Transverse colon (tissue), 4 donors: ENCODE results near the gene ZNF17. TPM values are rescaled to one million over a fixed set of nuclear protein-coding genes. Genes with fewer than 3 reads are reported as not detected.

Experiments used
- DNase-seq: peaks from one replicate; pipeline ENCODE4 v3.0.0-alpha.2; 2019
- H3K27ac ChIP-seq, 4 donors: fragments of 200-600 bp; sonication (generic); 2 replicates each; pipeline ENCODE4 v1.5.1; 2016 to 2018; ENCODE audit warnings: inconsistent platforms in 4 of 4
- H3K27me3 ChIP-seq: fragments of 200-600 bp; sonication (generic); 2 replicates; pipeline ENCODE4 v1.5.1; 2017; ENCODE audit warnings: inconsistent platforms
- H3K36me3 ChIP-seq, 4 donors: fragments of 200-600 bp; sonication (generic); 2 replicates each; pipeline ENCODE4 v1.5.1; 2017 to 2019; ENCODE audit warnings: inconsistent platforms in 4 of 4
- H3K4me1 ChIP-seq, 4 donors: fragments of 200-600 bp; sonication (generic); 2 replicates each; pipeline ENCODE4 v1.5.1; 2017 to 2020; ENCODE audit warnings: inconsistent platforms in 4 of 4
- H3K4me3 ChIP-seq, 4 donors: fragments of 200-600 bp; sonication (generic); 1 replicate in 1 of 4; 2 replicates in 3 of 4; pipeline versions ENCODE4 v1.5.1 to v1.6.1; 2017 to 2019; ENCODE audit warnings: inconsistent platforms in 4 of 4
- H3K9me3 ChIP-seq, 2 donors: fragments of 200-600 bp; sonication (generic); 2 replicates each; pipeline ENCODE4 v1.5.1; 2017 to 2019; ENCODE audit warnings: inconsistent platforms in 2 of 2
- EP300 ChIP-seq: sonication (generic); formaldehyde crosslinking; IDR thresholded peaks from one replicate; pipeline ENCODE4 v1.6.1; 2017; ENCODE audit warnings: antibody characterized with exemption, low read depth
- POLR2A ChIP-seq: fragments of 450-650 bp; IDR thresholded peaks from one replicate; pipeline ENCODE4 v1.6.1; 2016; ENCODE audit warnings: antibody characterized with exemption, mild to moderate bottlenecking, moderate library complexity
- POLR2AphosphoS5 ChIP-seq, 3 donors: sonication (generic); formaldehyde crosslinking; IDR thresholded peaks; one replicate each; pipeline ENCODE4 v1.6.1; 2016; ENCODE audit warnings: antibody characterized with exemption in 3 of 3
- WGBS, 2 donors: methylation state at CpG; one replicate each; pipeline ENCODE4 v1.1.5; 2018; ENCODE audit warnings: low coverage in 1 of 2; 5-methylcytosine and 5-hydroxymethylcytosine counted together
- in situ Hi-C, 4 donors: fragments of 200-750 bp; cut with MboI; loops; one replicate each; pipeline versions ENCODE4 v1.15.0 to v1.15.1; 2017; ENCODE audit warnings: low sequenced_read_pairs in 3 of 4, low pct_ligation_motif_present in 1 of 4, low pct_unique_long_range_greater_than_20kb in 1 of 4
- intact Hi-C: fragments of 100-400 bp; cut with DNase I; formaldehyde crosslinking; loops from one replicate; pipeline ENCODE4 v1.15.1; 2023; ENCODE audit warnings: low total_unique reads
- total RNA-seq, 4 donors: library from RNA; depleted of rRNA; stranded (reverse); fragments of >200 nt; gene quantifications; one replicate each; pipeline ENCODE4 v1.1.0, GENCODE V29; 2016
- TF ChIP-seq, protein P1 (sequence below), 5 experiments: fragments of 200-600 bp in 3 of 5; fragments of 450-650 bp in 2 of 5; sonication (generic) in 3 of 5; IDR thresholded peaks; 1 replicate in 2 of 5; 2 replicates in 3 of 5; pipeline ENCODE4 v1.5.1; 2016 to 2017; ENCODE audit warnings: antibody characterized with exemption in 5 of 5, inconsistent platforms in 3 of 5, mild to moderate bottlenecking in 2 of 5, moderate library complexity in 1 of 5

ZNF17 gene
- total RNA-seq, 4 donors from 2014 or later, result 10.6 to 53.1 (median 13.2) TPM

DNA sequence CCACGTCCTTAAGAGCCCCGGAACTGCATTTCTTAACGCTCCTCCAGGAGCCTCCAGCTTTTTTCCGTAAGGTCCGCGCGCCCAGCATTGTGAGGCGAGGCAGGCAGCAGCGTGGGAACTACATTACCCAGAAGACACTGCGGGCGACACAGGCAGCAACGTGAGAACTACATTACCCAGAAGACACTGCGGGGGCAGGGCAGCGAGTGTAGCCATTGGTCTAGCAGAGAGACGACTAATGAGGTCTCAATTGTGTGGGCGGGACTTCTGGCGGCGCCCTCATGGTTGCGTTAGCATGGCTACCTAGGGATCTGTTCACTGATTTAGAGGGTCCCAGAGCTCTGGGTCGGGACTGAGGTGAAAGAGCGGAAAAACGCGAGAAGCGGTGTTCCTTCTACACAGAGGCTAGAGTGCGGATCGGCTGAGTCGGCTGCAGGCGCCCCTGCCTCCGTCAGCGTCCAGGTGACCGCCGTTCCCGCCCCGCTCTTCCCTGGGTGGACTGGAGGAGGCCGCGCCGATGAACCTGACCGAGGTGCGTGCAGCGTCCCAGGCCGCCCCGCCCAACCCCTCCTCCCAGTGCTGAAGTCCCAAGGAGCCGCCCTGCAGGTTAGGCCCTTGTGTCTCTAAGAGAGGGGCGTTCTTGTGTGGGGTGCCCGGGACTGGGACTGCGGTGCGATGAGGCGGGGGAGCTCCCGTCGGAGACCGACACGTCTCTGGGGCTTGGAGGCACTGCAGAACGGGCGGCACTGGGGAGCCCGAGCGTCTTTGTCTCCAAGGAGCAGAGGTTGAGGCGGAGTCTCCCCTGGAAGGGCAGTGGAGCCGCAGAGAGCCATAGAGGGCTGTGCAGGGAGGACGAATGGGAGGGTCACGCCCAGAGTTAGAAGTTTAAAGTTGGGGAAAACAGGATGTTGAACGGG, 24.4 kb downstream of the ZNF17 start, which contains the start of gene ZNF749:
TSS of gene ZNF749 (plus strand) at position 264 of the 917 bp plus-strand sequence. CDS start at position 518, 254 bp downstream.
- intact Hi-C loops, result no loop called here
- 0 to 7% methylated on average over 3 to 47 of the region's 61 CpGs for WGBS, 2 donors

DNA sequence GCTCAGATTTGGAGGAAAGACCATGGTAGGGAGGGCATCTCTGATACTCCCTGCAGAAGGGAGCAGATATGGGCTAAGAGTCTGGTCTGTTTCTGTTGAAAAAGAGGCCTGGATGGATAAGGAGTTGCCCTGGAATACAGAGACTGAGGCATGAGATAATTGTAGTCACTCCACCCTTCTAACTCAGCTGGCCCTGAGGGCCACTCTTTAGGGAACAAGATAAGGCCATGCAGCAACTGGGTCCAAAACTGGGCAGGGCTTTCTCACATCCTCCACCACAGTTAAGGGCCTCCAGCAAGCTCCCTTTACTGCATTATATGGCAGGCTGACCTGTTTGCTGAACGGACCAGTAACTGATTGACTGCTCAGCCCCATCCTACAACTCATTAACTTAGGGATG, 25.5 kb downstream of the ZNF17 start:
- H3K27ac ChIP-seq, result no peak overlapping the region
- no peak for DNase-seq
- H3K27me3 ChIP-seq, result no peaks in the 10 kb centered on the region
- intact Hi-C loops (no loop called here), in situ Hi-C loops (no loop called here)
- WGBS, 2 donors, result 60% methylated on average over 1 of the region's 1 CpG; no CpG with 5 or more reads in 1 of the 2 donors
- TF ChIP-seq POLR2A (no peak), POLR2AphosphoS5 (IDR thresholded peaks at IDR 0.05) (no peak), EP300 (no peak)
- TF ChIP-seq, protein P1, sequence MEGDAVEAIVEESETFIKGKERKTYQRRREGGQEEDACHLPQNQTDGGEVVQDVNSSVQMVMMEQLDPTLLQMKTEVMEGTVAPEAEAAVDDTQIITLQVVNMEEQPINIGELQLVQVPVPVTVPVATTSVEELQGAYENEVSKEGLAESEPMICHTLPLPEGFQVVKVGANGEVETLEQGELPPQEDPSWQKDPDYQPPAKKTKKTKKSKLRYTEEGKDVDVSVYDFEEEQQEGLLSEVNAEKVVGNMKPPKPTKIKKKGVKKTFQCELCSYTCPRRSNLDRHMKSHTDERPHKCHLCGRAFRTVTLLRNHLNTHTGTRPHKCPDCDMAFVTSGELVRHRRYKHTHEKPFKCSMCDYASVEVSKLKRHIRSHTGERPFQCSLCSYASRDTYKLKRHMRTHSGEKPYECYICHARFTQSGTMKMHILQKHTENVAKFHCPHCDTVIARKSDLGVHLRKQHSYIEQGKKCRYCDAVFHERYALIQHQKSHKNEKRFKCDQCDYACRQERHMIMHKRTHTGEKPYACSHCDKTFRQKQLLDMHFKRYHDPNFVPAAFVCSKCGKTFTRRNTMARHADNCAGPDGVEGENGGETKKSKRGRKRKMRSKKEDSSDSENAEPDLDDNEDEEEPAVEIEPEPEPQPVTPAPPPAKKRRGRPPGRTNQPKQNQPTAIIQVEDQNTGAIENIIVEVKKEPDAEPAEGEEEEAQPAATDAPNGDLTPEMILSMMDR (IDR thresholded peaks at IDR 0.05), result no peak
- H3K4me1 ChIP-seq, result peaks cover 9 to 21% (median 10%) of the 10 kb centered on the region in 4 donors
- H3K9me3 ChIP-seq, result peaks cover 0 to 2% of the 10 kb centered on the region in 2 donors
- H3K36me3 ChIP-seq, result peaks cover 0 to 10% (median 0%) of the 10 kb centered on the region in 4 donors
- peak overlapping the region in 1 of 4 donors; percentile 86 for H3K4me3 ChIP-seq

More for the DNA sequence above, 24.4 kb downstream of the ZNF17 start, which contains the start of gene ZNF749:
- H3K9me3 ChIP-seq, result no peaks in the 10 kb centered on the region
- H3K4me1 ChIP-seq, result peaks cover 9 to 21% (median 10%) of the 10 kb centered on the region in 4 donors
- peak within 1 kb of the TSS; percentile 70 to 82 (median 79) for H3K27ac ChIP-seq
- peaks cover 0 to 10% (median 0%) of the 10 kb centered on the region in 4 donors for H3K36me3 ChIP-seq
- no peaks in the 10 kb centered on the region for H3K27me3 ChIP-seq
- in situ Hi-C loops, result no loop called here
- TF ChIP-seq POLR2AphosphoS5 (IDR thresholded peaks at IDR 0.05) (peak in 2 of 3 donors; percentile 40 to 44), POLR2A (peak; percentile 58)
- TF ChIP-seq, protein P1 (IDR thresholded peaks at IDR 0.05), result no peak
- peak; percentile 98 for DNase-seq
- peak within 1 kb of the TSS; percentile 50 to 86 (median 73) for H3K4me3 ChIP-seq

DNA sequence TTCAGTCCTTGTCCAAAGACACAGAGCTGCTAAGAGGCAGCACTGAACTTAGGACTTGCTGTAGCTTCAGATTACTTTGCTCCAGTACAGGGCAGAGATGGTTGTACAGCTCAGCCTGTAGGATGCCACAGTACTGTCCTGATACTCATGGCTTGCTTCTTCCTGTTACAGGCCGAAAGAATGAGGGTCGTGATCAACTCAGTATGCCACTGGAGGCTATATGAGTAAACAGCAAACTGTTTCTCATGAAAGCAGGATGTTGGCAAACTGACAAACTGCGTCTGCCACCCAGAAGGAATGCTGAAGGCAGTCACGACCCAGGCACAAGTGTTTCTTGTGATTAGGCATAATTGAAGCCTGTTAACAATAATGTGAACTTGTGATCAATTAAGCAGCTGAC, 27.0 kb downstream of the ZNF17 start:
- peaks cover 0 to 15% (median 0%) of the 10 kb centered on the region in 4 donors for H3K36me3 ChIP-seq
- WGBS, 2 donors, result 61 to 86% methylated on average over 2 to 4 of the region's 4 CpGs
- no peaks in the 10 kb centered on the region for H3K27me3 ChIP-seq
- H3K4me3 ChIP-seq, result no peak overlapping the region
- intact Hi-C loops, result no loop called here
- H3K27ac ChIP-seq, result no peak overlapping the region
- TF ChIP-seq, protein P1 (IDR thresholded peaks at IDR 0.05), result no peak
- TF ChIP-seq EP300 (no peak), POLR2A (no peak), POLR2AphosphoS5 (IDR thresholded peaks at IDR 0.05) (no peak)
- peaks cover 9 to 21% (median 10%) of the 10 kb centered on the region in 4 donors for H3K4me1 ChIP-seq
- in situ Hi-C loops, result no loop called here
- peaks cover 0 to 16% of the 10 kb centered on the region in 2 donors for H3K9me3 ChIP-seq
- no peak for DNase-seq

DNA sequence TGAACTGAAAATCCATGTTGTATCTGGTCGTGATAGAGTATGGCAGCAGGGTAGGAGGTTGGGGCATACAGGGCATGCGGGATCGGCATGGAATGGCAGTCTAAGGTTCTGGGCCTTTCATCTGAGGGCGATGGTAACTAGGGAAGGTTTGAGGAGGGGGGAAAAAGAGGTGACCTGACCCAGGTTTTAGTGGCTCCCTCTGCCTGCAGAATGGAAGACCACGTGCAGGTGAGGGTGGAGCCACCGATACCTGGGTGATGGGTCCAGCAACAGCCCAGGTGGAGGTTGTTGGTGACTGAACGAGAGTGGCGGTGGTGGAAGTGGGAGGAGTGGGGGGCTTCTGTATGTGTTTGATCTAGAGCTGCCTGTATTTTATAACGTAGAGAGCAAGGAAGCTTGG, 28.0 kb downstream of the ZNF17 start:
- in situ Hi-C loops (no loop called here), intact Hi-C loops (no loop called here)
- Histone ChIP-seq H3K36me3 (peaks cover 0 to 25% (median 4%) of the 10 kb centered on the region in 4 donors), H3K4me3 (no peak overlapping the region), H3K27me3 (no peaks in the 10 kb centered on the region), H3K27ac (no peak overlapping the region), H3K4me1 (peaks cover 9 to 21% (median 10%) of the 10 kb centered on the region in 4 donors), H3K9me3 (peaks cover 5 to 23% of the 10 kb centered on the region in 2 donors)
- WGBS, 2 donors, result 92 to 100% methylated on average over 3 to 9 of the region's 9 CpGs
- TF ChIP-seq, protein P1 (IDR thresholded peaks at IDR 0.05), result no peak
- TF ChIP-seq POLR2A (no peak), POLR2AphosphoS5 (IDR thresholded peaks at IDR 0.05) (no peak), EP300 (no peak)
- DNase-seq, result no peak
